Mesendoderm (in vitro differentiated cells): ENCODE data around the gene MFSD12.
"Not testable (repeated sequence)": the region's sequence is repeated elsewhere in the genome, so short reads cannot be mapped to it uniquely, and the experiment has no call there.

Source experiments
- DNase-seq: peaks from one replicate; pipeline ENCODE4 v3.0.0; 2013
- H2AK5ac ChIP-seq: 2 replicates; pipeline ENCODE4 v1.6.1; 2013; ENCODE audit warnings: low read length, inconsistent platforms
- H2BK120ac ChIP-seq: 2 replicates; pipeline ENCODE4 v1.6.1; 2013; ENCODE audit warnings: low read depth, mild to moderate bottlenecking, low read length, moderate library complexity, mixed read lengths
- H2BK15ac ChIP-seq: replicated peaks from 2 replicates; pipeline ENCODE4 v1.6.1; 2013; ENCODE audit warnings: low read depth, mild to moderate bottlenecking, moderate library complexity
- H2BK5ac ChIP-seq: 2 replicates; pipeline ENCODE4 v1.6.1; 2013; ENCODE audit warnings: low read length, inconsistent platforms
- H3K18ac ChIP-seq: 2 replicates; pipeline ENCODE4 v1.6.1; 2013; ENCODE audit warnings: mild to moderate bottlenecking, low read length, mixed read lengths
- H3K23ac ChIP-seq: one replicate; pipeline ENCODE4 v1.6.1; 2013; ENCODE audit warnings: low read length
- H3K27ac ChIP-seq: 2 replicates; pipeline ENCODE4 v1.5.1; 2013; ENCODE audit warnings: low read depth, mild to moderate bottlenecking, inconsistent platforms, low read length, moderate library complexity
- H3K27me3 ChIP-seq: 2 replicates; pipeline ENCODE4 v1.6.1; 2013; ENCODE audit warnings: low read length, control low read depth, mild to moderate bottlenecking, inconsistent platforms; ENCODE audit not compliant: insufficient read depth, poor library complexity
- H3K36me3 ChIP-seq: 2 replicates; pipeline ENCODE4 v1.6.1; 2013; ENCODE audit warnings: low read length, inconsistent platforms; ENCODE audit not compliant: control insufficient read depth, insufficient read depth
- H3K4ac ChIP-seq: one replicate; pipeline ENCODE4 v1.6.1; 2013; ENCODE audit warnings: low read depth, mild to moderate bottlenecking, low read length, moderate library complexity
- H3K4me1 ChIP-seq: 2 replicates; pipeline ENCODE4 v1.6.1; 2013; ENCODE audit warnings: low read depth, low read length, inconsistent platforms; ENCODE audit not compliant: control insufficient read depth
- H3K4me2 ChIP-seq: 2 replicates; pipeline ENCODE4 v1.6.1; 2013; ENCODE audit warnings: low read length
- H3K4me3 ChIP-seq: 2 replicates; pipeline ENCODE4 v1.5.1; 2013; ENCODE audit warnings: mild to moderate bottlenecking, low read length
- H3K56ac ChIP-seq: one replicate; pipeline ENCODE4 v1.6.1; 2013; ENCODE audit warnings: low read length
- H3K79me1 ChIP-seq: 2 replicates; pipeline ENCODE4 v1.6.1; 2013; ENCODE audit warnings: low read length, inconsistent platforms
- H3K79me2 ChIP-seq: 2 replicates; pipeline ENCODE4 v1.6.1; 2013; ENCODE audit warnings: mild to moderate bottlenecking, low read length; ENCODE audit not compliant: control insufficient read depth, insufficient read depth
- H3K9ac ChIP-seq: 2 replicates; pipeline ENCODE4 v1.6.1; 2013; ENCODE audit warnings: low read length, inconsistent platforms
- H4K5ac ChIP-seq: one replicate; pipeline ENCODE4 v1.6.1; 2013; ENCODE audit warnings: low read length
- H4K8ac ChIP-seq: one replicate; pipeline ENCODE4 v1.6.1; 2013; ENCODE audit warnings: low read depth, mild to moderate bottlenecking, control low read depth, low read length, moderate library complexity
- WGBS: extraction: QIAGEN DNeasy Blood & Tissue Kit; methylation state at CpG from one replicate; pipeline ENCODE4 v1.1.7; 2013; ENCODE audit warnings: low lambda C conversion rate, missing lambda C conversion rate; ENCODE audit not compliant: insufficient coverage; ENCODE audit errors: extremely low coverage; 5-methylcytosine and 5-hydroxymethylcytosine counted together

Gene MFSD12

GRCh38 chr19:3572132-3572854, 14.9 kb upstream of the MFSD12 start:
- Histone ChIP-seq H3K18ac (no peak overlapping the region), H2BK15ac (no peak overlapping the region), H3K9ac (no peak overlapping the region), H3K36me3 (no peaks in the 10 kb centered on the region), H4K5ac (no peak overlapping the region), H3K27ac (no peak overlapping the region), H3K4me3 (no peak overlapping the region), H3K56ac (peak overlapping the region; percentile 60), H3K23ac (no peak overlapping the region), H2BK120ac (no peak overlapping the region), H3K4me2 (peak overlapping the region; percentile 40), H3K27me3 (no peaks in the 10 kb centered on the region), H3K4me1 (peaks cover 6% of the 10 kb centered on the region), H3K79me2 (no peaks in the 10 kb centered on the region), H2AK5ac (no peak overlapping the region), H3K4ac (no peak overlapping the region), H2BK5ac (no peak overlapping the region), H3K79me1 (no peaks in the 10 kb centered on the region), H4K8ac (no peak overlapping the region)
- no CpG with 5 or more reads among the region's 48 CpGs for WGBS
- peak; percentile 100 for DNase-seq

GRCh38 chr19:3570606-3571011, 13.2 kb upstream of the MFSD12 start:
- Histone ChIP-seq H3K4me2 (no peak overlapping the region), H3K23ac (no peak overlapping the region), H3K79me2 (no peaks in the 10 kb centered on the region), H2BK15ac (no peak overlapping the region), H3K27ac (no peak overlapping the region), H3K27me3 (no peaks in the 10 kb centered on the region), H3K79me1 (no peaks in the 10 kb centered on the region), H3K4me3 (no peak overlapping the region), H4K5ac (no peak overlapping the region), H3K56ac (no peak overlapping the region), H3K4ac (no peak overlapping the region), H3K9ac (no peak overlapping the region), H4K8ac (no peak overlapping the region), H2BK120ac (no peak overlapping the region), H3K4me1 (peaks cover 2% of the 10 kb centered on the region), H3K36me3 (no peaks in the 10 kb centered on the region), H2AK5ac (no peak overlapping the region), H2BK5ac (no peak overlapping the region), H3K18ac (no peak overlapping the region)
- no CpG with 5 or more reads among the region's 7 CpGs for WGBS
- no peak for DNase-seq

DNA sequence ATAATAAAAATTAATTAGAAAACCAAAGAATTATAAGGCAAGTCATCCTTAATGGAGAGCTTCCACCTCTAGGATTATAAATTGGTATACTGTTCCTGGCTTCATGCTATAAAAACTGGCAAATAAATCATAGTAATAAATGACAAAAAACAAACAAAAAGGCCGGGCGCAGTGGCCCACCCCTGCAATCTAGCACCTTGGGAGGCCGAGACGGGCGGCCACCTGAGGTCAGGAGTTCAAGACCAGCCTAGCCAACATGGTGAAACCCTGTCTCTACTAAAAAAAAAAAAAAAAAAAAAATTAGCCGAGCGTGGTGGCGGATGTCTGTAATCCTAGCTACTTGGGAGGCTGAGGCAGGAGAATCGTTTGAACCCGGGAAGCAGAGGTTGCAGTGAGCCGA, 12.7 kb upstream of the MFSD12 start:
- not testable (repeated sequence) for H2BK5ac ChIP-seq, H3K9ac ChIP-seq, H3K4me1 ChIP-seq, H3K4me2 ChIP-seq, H4K8ac ChIP-seq, H3K23ac ChIP-seq, H3K18ac ChIP-seq, H4K5ac ChIP-seq, H3K79me1 ChIP-seq, DNase-seq, H3K4me3 ChIP-seq, H2AK5ac ChIP-seq, H3K27me3 ChIP-seq, H3K36me3 ChIP-seq, H2BK15ac ChIP-seq, H3K56ac ChIP-seq, H2BK120ac ChIP-seq, H3K27ac ChIP-seq, H3K79me2 ChIP-seq, H3K4ac ChIP-seq
- WGBS, result no CpG with 5 or more reads among the region's 11 CpGs

DNA sequence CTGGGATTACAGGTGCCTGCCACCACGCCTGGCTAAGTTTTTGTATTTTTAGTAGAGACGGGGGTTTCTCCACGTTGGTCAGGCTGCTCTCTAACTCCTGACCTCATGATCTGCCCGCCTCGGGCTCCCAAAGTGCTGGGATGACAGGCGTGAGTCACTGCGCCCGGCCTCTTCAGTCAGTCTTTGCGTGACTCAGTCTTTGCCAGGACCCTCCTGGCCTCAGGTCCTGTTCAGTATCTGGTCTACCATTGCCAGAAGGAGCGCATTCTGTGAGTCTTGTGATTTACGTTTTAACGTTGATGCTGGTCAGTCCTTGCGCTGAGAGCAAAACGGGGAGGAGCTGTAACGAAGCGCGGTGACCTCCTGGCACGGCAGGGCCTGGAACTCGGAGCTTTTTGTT, 7.8 kb upstream of the MFSD12 start:
- H3K9ac ChIP-seq, result no peak overlapping the region
- H3K18ac ChIP-seq, result no peak overlapping the region
- H4K8ac ChIP-seq, result no peak overlapping the region
- no peak overlapping the region for H4K5ac ChIP-seq
- no peak overlapping the region for H3K4me3 ChIP-seq
- no peak overlapping the region for H2BK5ac ChIP-seq
- H3K4me1 ChIP-seq, result no peaks in the 10 kb centered on the region
- no peak overlapping the region for H3K56ac ChIP-seq
- no peak overlapping the region for H3K27ac ChIP-seq
- no peaks in the 10 kb centered on the region for H3K36me3 ChIP-seq
- H3K4me2 ChIP-seq, result no peak overlapping the region
- H3K79me1 ChIP-seq, result no peaks in the 10 kb centered on the region
- no peaks in the 10 kb centered on the region for H3K79me2 ChIP-seq
- DNase-seq, result no peak
- H2AK5ac ChIP-seq, result no peak overlapping the region
- no CpG with 5 or more reads among the region's 19 CpGs for WGBS
- H2BK120ac ChIP-seq, result no peak overlapping the region
- no peak overlapping the region for H3K4ac ChIP-seq
- no peak overlapping the region for H2BK15ac ChIP-seq
- no peak overlapping the region for H3K23ac ChIP-seq
- H3K27me3 ChIP-seq, result no peaks in the 10 kb centered on the region

DNA sequence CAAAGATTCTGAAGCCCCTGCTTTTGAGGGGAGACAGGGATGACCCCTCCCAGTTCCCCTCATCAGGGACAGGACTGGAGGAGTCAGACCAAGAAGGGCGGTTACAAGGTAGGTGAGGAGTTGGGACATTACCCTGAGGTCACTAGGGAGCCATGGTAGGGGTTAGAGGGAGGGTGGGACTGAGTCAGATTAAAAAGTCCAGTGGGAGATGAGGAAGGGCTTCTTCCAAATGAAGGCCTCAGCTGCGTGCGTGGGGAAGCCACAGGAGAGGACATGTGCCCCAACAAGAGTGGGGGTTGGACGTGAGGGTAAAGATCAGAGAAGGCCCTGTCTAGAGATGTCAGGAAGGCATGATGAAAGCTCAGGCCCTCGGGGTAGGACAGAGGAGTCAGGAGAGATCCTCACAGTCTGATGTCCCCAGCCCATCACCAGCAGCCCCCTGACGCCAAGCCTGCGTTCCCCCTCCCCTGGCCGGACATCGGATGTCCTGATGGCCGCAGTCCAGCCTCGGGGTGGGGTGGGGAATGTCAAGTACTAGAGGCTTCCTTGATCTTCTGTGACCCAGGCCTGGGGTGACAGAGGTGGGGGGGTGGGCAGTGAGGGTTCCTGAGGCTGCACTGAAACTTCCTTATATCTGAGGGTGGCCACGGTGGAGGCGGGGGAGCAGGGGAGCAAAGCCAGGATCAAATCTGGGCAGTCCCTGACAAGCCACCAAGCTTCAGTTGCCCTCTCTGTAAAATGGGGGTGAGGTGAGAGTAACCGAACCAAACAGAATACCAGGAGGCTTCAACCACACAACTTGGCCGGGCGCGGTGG, 6.5 kb upstream of the MFSD12 start:
- Histone ChIP-seq H3K27ac (no peak overlapping the region), H3K4me2 (no peak overlapping the region), H3K79me1 (no peaks in the 10 kb centered on the region), H3K18ac (no peak overlapping the region), H2AK5ac (no peak overlapping the region), H3K4ac (no peak overlapping the region), H2BK120ac (no peak overlapping the region), H3K36me3 (no peaks in the 10 kb centered on the region), H3K4me3 (no peak overlapping the region), H3K79me2 (no peaks in the 10 kb centered on the region), H4K8ac (no peak overlapping the region), H2BK5ac (no peak overlapping the region), H3K23ac (no peak overlapping the region), H2BK15ac (no peak overlapping the region), H4K5ac (no peak overlapping the region), H3K27me3 (no peaks in the 10 kb centered on the region), H3K9ac (no peak overlapping the region), H3K56ac (no peak overlapping the region), H3K4me1 (no peaks in the 10 kb centered on the region)
- no peak for DNase-seq
- WGBS, result no CpG with 5 or more reads among the region's 17 CpGs
